ENCODE data around the gene DDB1. TPM values are rescaled to one million over a fixed set of nuclear protein-coding genes. Genes with fewer than 3 reads are reported as not detected.

The DDB1 gene
- total and polyA plus RNA-seq, 2 of the 13 experiments (the other 11 are each of a cell fraction or from before 2014, with no cell fraction given) = 217 to 266 TPM

GRCh38 chr11:61334434-61335354 lies 1.8 kb upstream of the DDB1 start (continued):
- TF ChIP-seq SAFB2 (CRISPR knock-in tag; IDR thresholded peaks at IDR 0.05; ENCODE audit: borderline replicate concordance, low read depth) = peak; percentile 55; the same call in 1 of the 2 replicates
- TF ChIP-seq ZBTB38 (CRISPR knock-in tag; IDR thresholded peaks at IDR 0.05) = peak; percentile 82
- TF ChIP-seq, protein P1, sequence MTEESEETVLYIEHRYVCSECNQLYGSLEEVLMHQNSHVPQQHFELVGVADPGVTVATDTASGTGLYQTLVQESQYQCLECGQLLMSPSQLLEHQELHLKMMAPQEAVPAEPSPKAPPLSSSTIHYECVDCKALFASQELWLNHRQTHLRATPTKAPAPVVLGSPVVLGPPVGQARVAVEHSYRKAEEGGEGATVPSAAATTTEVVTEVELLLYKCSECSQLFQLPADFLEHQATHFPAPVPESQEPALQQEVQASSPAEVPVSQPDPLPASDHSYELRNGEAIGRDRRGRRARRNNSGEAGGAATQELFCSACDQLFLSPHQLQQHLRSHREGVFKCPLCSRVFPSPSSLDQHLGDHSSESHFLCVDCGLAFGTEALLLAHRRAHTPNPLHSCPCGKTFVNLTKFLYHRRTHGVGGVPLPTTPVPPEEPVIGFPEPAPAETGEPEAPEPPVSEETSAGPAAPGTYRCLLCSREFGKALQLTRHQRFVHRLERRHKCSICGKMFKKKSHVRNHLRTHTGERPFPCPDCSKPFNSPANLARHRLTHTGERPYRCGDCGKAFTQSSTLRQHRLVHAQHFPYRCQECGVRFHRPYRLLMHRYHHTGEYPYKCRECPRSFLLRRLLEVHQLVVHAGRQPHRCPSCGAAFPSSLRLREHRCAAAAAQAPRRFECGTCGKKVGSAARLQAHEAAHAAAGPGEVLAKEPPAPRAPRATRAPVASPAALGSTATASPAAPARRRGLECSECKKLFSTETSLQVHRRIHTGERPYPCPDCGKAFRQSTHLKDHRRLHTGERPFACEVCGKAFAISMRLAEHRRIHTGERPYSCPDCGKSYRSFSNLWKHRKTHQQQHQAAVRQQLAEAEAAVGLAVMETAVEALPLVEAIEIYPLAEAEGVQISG (CRISPR knock-in tag; IDR thresholded peaks at IDR 0.05) = peak; percentile 90
- TF ChIP-seq ZNF670 (CRISPR knock-in tag; IDR thresholded peaks at IDR 0.05; ENCODE audit: borderline replicate concordance) = 0 out of 2 replicates have a peak, but pooled peaks have one; percentile 31
- peak; percentile 53; the same call in 1 of the 2 replicates for TF ChIP-seq ZNF280B (CRISPR knock-in tag; IDR thresholded peaks at IDR 0.05; ENCODE audit: borderline replicate concordance)
- no peak for TF ChIP-seq RFX3 (CRISPR knock-in tag; IDR thresholded peaks at IDR 0.05)
- TF ChIP-seq HNF1B (CRISPR knock-in tag; IDR thresholded peaks at IDR 0.05) = peak; percentile 63
- peak; percentile 68; the same call in 1 of the 2 replicates for TF ChIP-seq TGIF2 (CRISPR knock-in tag; IDR thresholded peaks at IDR 0.05)
- no peak for TF ChIP-seq ZBTB40 (IDR thresholded peaks at IDR 0.05)
- peak; percentile 59; the same call in 1 of the 2 replicates for TF ChIP-seq ZBTB40 (CRISPR knock-in tag; IDR thresholded peaks at IDR 0.05)
